ENCODE measurements around the gene MAP2K5. TPM values are rescaled to one million over a fixed set of nuclear protein-coding genes. Genes with fewer than 3 reads are reported as not detected.
A peak's percentile ranks its signal among the peaks of the same experiment; 100 is the strongest.

Gene MAP2K5
- total RNA-seq, 1 donor from 2014 or later = 30.7 TPM

GRCh38 chr15:67820122-67820991 lies 277.9 kb downstream of the MAP2K5 start:
- H3K4me1 Mint-ChIP-seq (ENCODE audit: low read depth) = peaks cover 17% of the 10 kb centered on the region
- H3K4me3 Mint-ChIP-seq (ENCODE audit: low read depth) = no peak overlapping the region
- H3K27me3 Mint-ChIP-seq = peaks cover 87% of the 10 kb centered on the region
- no peak for TF ChIP-seq CTCF (IDR thresholded peaks at IDR 0.05; ENCODE audit: unreplicated experiment)
- H3K27ac Mint-ChIP-seq = no peak overlapping the region
- no peaks in the 10 kb centered on the region for H3K36me3 Mint-ChIP-seq (ENCODE audit: insufficient read depth)
- DNase-seq (ENCODE audit: low spot score, unreplicated experiment) = no peak
- peaks cover 4% of the 10 kb centered on the region for H3K9me3 Mint-ChIP-seq (ENCODE audit: low read depth)

- Mint-ChIP-seq H3K27me3 (peaks cover 92% of the 10 kb centered on the region), H3K36me3 (ENCODE audit: insufficient read depth) (no peaks in the 10 kb centered on the region), H3K4me1 (ENCODE audit: low read depth) (peaks cover 19% of the 10 kb centered on the region), H3K9me3 (ENCODE audit: low read depth) (peaks cover 4% of the 10 kb centered on the region), H3K4me3 (ENCODE audit: low read depth) (peak overlapping the region; percentile 53), H3K27ac (no peak overlapping the region)
- no peak for TF ChIP-seq CTCF (IDR thresholded peaks at IDR 0.05; ENCODE audit: unreplicated experiment)
- peak; percentile 75 for DNase-seq (ENCODE audit: low spot score, unreplicated experiment)
These were observed 278.7 kb downstream of the MAP2K5 start for GRCh38 chr15:67820992-67821783.

- H3K4me3 Mint-ChIP-seq (ENCODE audit: low read depth) = peak overlapping the region; percentile 53
- H3K27ac Mint-ChIP-seq = no peak overlapping the region
- H3K4me1 Mint-ChIP-seq (ENCODE audit: low read depth) = peaks cover 19% of the 10 kb centered on the region
These were observed 279.4 kb downstream of the MAP2K5 start for GRCh38 chr15:67821784-67822440.

GRCh38 chr15:67822537-67823313 lies 280.2 kb downstream of the MAP2K5 start:
- TF ChIP-seq CTCF (IDR thresholded peaks at IDR 0.05; ENCODE audit: unreplicated experiment) = no peak
- H3K27me3 Mint-ChIP-seq = peaks cover 80% of the 10 kb centered on the region
- no peaks in the 10 kb centered on the region for H3K9me3 Mint-ChIP-seq (ENCODE audit: low read depth)
- no peak overlapping the region for H3K27ac Mint-ChIP-seq
- DNase-seq (ENCODE audit: low spot score, unreplicated experiment) = no peak
- no peak overlapping the region for H3K4me3 Mint-ChIP-seq (ENCODE audit: low read depth)
- peaks cover 19% of the 10 kb centered on the region for H3K4me1 Mint-ChIP-seq (ENCODE audit: low read depth)
- H3K36me3 Mint-ChIP-seq (ENCODE audit: insufficient read depth) = no peaks in the 10 kb centered on the region

More at GRCh38 chr15:67821784-67822440, 279.4 kb downstream of the MAP2K5 start:
- H3K27me3 Mint-ChIP-seq = peaks cover 88% of the 10 kb centered on the region
- no peaks in the 10 kb centered on the region for H3K9me3 Mint-ChIP-seq (ENCODE audit: low read depth)
- no peak for DNase-seq (ENCODE audit: low spot score, unreplicated experiment)
- no peaks in the 10 kb centered on the region for H3K36me3 Mint-ChIP-seq (ENCODE audit: insufficient read depth)
- TF ChIP-seq CTCF (IDR thresholded peaks at IDR 0.05; ENCODE audit: unreplicated experiment) = no peak
